Type B pancreatic cell (in vitro differentiated cells): Measurements from ENCODE around the gene JAK1. TPM values are rescaled to one million over a fixed set of nuclear protein-coding genes. Genes with fewer than 3 reads are reported as not detected.
"Not testable (repeated sequence)": the region's sequence is repeated elsewhere in the genome, so short reads cannot be mapped to it uniquely, and the experiment has no call there.

ENCODE experiments used
- DNase-seq: peaks from one replicate; pipeline ENCODE4 v3.0.0; 2021; ENCODE audit warnings: mixed read lengths; ENCODE audit not compliant: unreplicated experiment; ENCODE audit errors: extremely low spot score
- H3K27ac Mint-ChIP-seq: 2 replicates; pipeline ENCODE4 v1.8.0; 2021; ENCODE audit warnings: mild to moderate bottlenecking, mixed read lengths
- H3K27me3 Mint-ChIP-seq: 2 replicates; pipeline ENCODE4 v1.8.0; 2021; ENCODE audit warnings: mixed read lengths
- H3K36me3 Mint-ChIP-seq: 2 replicates; pipeline ENCODE4 v1.8.0; 2021; ENCODE audit warnings: mixed read lengths
- H3K4me1 Mint-ChIP-seq: one replicate; pipeline ENCODE4 v1.8.0; 2021; ENCODE audit warnings: mixed read lengths; ENCODE audit not compliant: unreplicated experiment
- H3K4me3 Mint-ChIP-seq: 2 replicates; pipeline ENCODE4 v1.8.0; 2021; ENCODE audit warnings: mild to moderate bottlenecking, mixed read lengths
- H3K9me3 Mint-ChIP-seq: 2 replicates; pipeline ENCODE4 v1.8.0; 2021; ENCODE audit warnings: mixed read lengths
- total RNA-seq: library from RNA; stranded (reverse); gene quantifications from 2 replicates; pipeline ENCODE4 v1.2.1, GENCODE V29; 2021; ENCODE audit warnings: low replicate concordance
- TF ChIP-seq, protein P1 (sequence below): fragments of 200-600 bp; sonication (generic); conservative IDR thresholded peaks from 2 replicates; pipeline ENCODE4 v1.5.0; 2021; ENCODE audit warnings: antibody characterized with exemption, mild to moderate bottlenecking

JAK1 gene
- total RNA-seq, 1 donor from 2014 or later: 54.8 TPM

- H3K9me3 Mint-ChIP-seq: no peaks in the 10 kb centered on the region
- no peaks in the 10 kb centered on the region for H3K27me3 Mint-ChIP-seq
- H3K4me3 Mint-ChIP-seq: no peak overlapping the region
- H3K27ac Mint-ChIP-seq: no peak overlapping the region
- TF ChIP-seq, protein P1, sequence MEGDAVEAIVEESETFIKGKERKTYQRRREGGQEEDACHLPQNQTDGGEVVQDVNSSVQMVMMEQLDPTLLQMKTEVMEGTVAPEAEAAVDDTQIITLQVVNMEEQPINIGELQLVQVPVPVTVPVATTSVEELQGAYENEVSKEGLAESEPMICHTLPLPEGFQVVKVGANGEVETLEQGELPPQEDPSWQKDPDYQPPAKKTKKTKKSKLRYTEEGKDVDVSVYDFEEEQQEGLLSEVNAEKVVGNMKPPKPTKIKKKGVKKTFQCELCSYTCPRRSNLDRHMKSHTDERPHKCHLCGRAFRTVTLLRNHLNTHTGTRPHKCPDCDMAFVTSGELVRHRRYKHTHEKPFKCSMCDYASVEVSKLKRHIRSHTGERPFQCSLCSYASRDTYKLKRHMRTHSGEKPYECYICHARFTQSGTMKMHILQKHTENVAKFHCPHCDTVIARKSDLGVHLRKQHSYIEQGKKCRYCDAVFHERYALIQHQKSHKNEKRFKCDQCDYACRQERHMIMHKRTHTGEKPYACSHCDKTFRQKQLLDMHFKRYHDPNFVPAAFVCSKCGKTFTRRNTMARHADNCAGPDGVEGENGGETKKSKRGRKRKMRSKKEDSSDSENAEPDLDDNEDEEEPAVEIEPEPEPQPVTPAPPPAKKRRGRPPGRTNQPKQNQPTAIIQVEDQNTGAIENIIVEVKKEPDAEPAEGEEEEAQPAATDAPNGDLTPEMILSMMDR: no peak
- H3K4me1 Mint-ChIP-seq: peaks cover 18% of the 10 kb centered on the region
- no peak for DNase-seq
- H3K36me3 Mint-ChIP-seq: peaks cover 8% of the 10 kb centered on the region
Measured at GRCh38 chr1:64826991-64827390, 139.4 kb downstream of the JAK1 start.

DNA sequence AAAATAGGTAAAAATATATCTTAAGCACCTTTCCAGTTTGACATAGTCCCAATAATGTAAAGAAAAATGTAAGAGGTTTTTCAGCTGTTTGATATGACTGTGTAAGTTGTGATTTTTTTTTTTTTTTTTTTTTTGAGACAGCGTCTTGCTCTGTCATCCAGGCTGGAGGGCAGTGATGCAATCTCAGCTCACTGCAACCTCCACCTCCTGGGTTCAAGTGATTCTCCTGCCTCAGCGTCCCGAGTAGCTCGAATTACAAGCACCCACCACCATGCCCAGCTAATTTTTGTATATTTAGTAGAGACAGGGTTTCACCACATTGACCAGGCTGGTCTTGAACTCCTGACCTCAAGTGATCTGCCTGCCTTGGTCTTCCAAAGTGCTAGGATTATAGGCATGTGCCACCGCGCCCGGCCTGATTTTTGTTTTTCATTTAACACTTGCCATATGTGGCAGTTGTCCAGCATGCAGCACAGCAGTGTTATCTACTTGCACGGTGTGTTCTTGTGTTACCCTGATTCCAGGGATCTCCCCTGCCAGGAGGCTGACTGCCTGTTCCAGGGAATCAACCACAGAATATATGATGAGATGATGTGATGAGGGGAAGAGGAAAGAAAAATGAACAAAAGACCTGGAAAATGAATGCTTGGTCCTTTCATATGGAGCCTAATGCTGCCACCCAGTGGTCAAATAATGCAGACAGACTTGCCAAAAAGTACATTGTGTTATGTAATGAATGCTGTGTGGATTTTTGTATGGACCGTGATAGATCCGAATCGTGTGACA, 142.5 kb downstream of the JAK1 start:
- Mint-ChIP-seq H3K4me3 (no peak overlapping the region), H3K27ac (peak overlapping the region; percentile 29), H3K4me1 (peaks cover 9% of the 10 kb centered on the region), H3K27me3 (no peaks in the 10 kb centered on the region), H3K9me3 (no peaks in the 10 kb centered on the region), H3K36me3 (peaks cover 19% of the 10 kb centered on the region)
- TF ChIP-seq, protein P1: peak; percentile 92
- no peak for DNase-seq

DNA sequence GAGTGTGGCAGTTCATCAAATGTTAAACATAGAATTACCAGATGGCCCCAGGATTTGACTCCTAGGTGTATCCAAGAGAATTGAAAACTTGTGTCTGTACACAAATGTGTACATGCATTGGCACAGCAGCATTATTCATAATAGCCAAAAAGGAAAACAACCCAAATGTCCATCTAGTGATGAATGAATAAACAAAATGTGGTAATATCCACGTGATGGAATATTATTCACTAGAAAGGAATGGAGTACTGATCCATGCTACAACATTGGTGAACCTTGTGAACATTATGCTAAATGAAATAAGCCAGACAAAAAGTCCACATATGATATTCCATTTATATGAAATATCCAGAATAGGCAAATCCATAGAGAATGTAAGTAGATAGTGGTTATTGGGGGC, 143.7 kb downstream of the JAK1 start:
- Mint-ChIP-seq H3K27me3 (no peaks in the 10 kb centered on the region), H3K36me3 (peaks cover 19% of the 10 kb centered on the region), H3K4me1 (peaks cover 6% of the 10 kb centered on the region), H3K9me3 (no peaks in the 10 kb centered on the region), H3K4me3 (no peak overlapping the region), H3K27ac (no peak overlapping the region)
- TF ChIP-seq, protein P1: no peak
- DNase-seq: no peak

DNA sequence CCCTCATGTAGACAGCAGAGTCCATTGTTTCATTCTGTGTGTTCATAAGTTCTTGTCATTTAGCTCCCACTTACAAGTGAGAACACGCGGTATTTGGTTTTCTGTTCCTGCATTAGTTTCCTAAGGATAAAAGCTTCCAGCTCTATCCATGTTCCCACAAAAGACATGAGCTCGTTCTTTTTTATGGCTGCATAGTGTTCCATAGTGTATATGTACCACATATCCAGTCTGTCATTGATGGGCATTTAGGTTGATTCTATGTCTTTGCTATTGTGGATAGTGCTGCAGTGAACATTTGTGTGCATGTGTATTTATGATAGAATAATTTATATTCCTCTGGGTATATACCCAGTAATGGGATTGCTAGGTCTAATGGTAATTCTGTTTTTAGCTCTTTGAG, 145.8 kb downstream of the JAK1 start:
- peaks cover 35% of the 10 kb centered on the region for H3K36me3 Mint-ChIP-seq
- not testable (repeated sequence) for DNase-seq, H3K4me3 Mint-ChIP-seq, H3K27ac Mint-ChIP-seq, H3K9me3 Mint-ChIP-seq, H3K27me3 Mint-ChIP-seq, H3K4me1 Mint-ChIP-seq

- H3K4me3 Mint-ChIP-seq, H3K4me1 Mint-ChIP-seq, DNase-seq, H3K27ac Mint-ChIP-seq, H3K9me3 Mint-ChIP-seq, H3K27me3 Mint-ChIP-seq: not testable (repeated sequence)
- peaks cover 40% of the 10 kb centered on the region for H3K36me3 Mint-ChIP-seq
Measured at GRCh38 chr1:64817364-64817763, 149.0 kb downstream of the JAK1 start.

GRCh38 chr1:64814427-64814826, 151.9 kb downstream of the JAK1 start:
- Mint-ChIP-seq H3K9me3 (no peaks in the 10 kb centered on the region), H3K36me3 (peaks cover 35% of the 10 kb centered on the region), H3K4me1 (no peaks in the 10 kb centered on the region), H3K27ac (no peak overlapping the region), H3K27me3 (no peaks in the 10 kb centered on the region), H3K4me3 (no peak overlapping the region)
- DNase-seq: no peak
- TF ChIP-seq, protein P1: no peak
